ENCODE measurements around the gene ARMC2. TPM values are rescaled to one million over a fixed set of nuclear protein-coding genes. Genes with fewer than 3 reads are reported as not detected.
"Not testable (repeated sequence)": the region's sequence is repeated elsewhere in the genome, so short reads cannot be mapped to it uniquely, and the experiment has no call there.

Gene ARMC2
- total RNA-seq, 1 donor from 2014 or later: 4.7 TPM

GRCh38 chr6:108806665-108807064 lies 41.6 kb upstream of the ARMC2 start:
- H3K36me3 ChIP-seq (ENCODE audit: control insufficient read depth in 3 of 3, insufficient read depth in 3 of 3, low read length in 3 of 3): no peaks in the 10 kb centered on the region
- H3K27ac ChIP-seq (ENCODE audit: low read depth, low read length): no peak overlapping the region
- no peaks in the 10 kb centered on the region for H3K27me3 ChIP-seq (ENCODE audit: control insufficient read depth in 3 of 3, insufficient read depth in 3 of 3, low read length in 3 of 3)
- no peaks in the 10 kb centered on the region for H3K9me3 ChIP-seq (ENCODE audit: control insufficient read depth in 3 of 3, low read length in 3 of 3)
- peaks cover 14 to 22% (median 15%) of the 10 kb centered on the region in 3 donors for H3K4me1 ChIP-seq (ENCODE audit: control insufficient read depth in 3 of 3, insufficient read depth in 3 of 3, low read length in 3 of 3)
- no peak overlapping the region for H3K9ac ChIP-seq (ENCODE audit: low read depth in 1 of 3, low read length in 3 of 3)
- H3K4me3 ChIP-seq (ENCODE audit: low read length in 3 of 3): no peak overlapping the region

GRCh38 chr6:108807928-108808327 lies 40.3 kb upstream of the ARMC2 start:
- Histone ChIP-seq H3K27me3 (ENCODE audit: control insufficient read depth in 3 of 3, insufficient read depth in 3 of 3, low read length in 3 of 3) (no peaks in the 10 kb centered on the region), H3K36me3 (ENCODE audit: control insufficient read depth in 3 of 3, insufficient read depth in 3 of 3, low read length in 3 of 3) (no peaks in the 10 kb centered on the region), H3K9me3 (ENCODE audit: control insufficient read depth in 3 of 3, low read length in 3 of 3) (no peaks in the 10 kb centered on the region), H3K27ac (ENCODE audit: low read depth, low read length) (peak overlapping the region; percentile 2), H3K4me3 (ENCODE audit: low read length in 3 of 3) (no peak overlapping the region), H3K4me1 (ENCODE audit: control insufficient read depth in 3 of 3, insufficient read depth in 3 of 3, low read length in 3 of 3) (peaks cover 13 to 22% (median 14%) of the 10 kb centered on the region in 3 donors), H3K9ac (ENCODE audit: low read depth in 1 of 3, low read length in 3 of 3) (no peak overlapping the region)

- no peak overlapping the region for H3K9ac ChIP-seq (ENCODE audit: low read depth in 1 of 3, low read length in 3 of 3)
- no peaks in the 10 kb centered on the region for H3K27me3 ChIP-seq (ENCODE audit: control insufficient read depth in 3 of 3, insufficient read depth in 3 of 3, low read length in 3 of 3)
- H3K4me1 ChIP-seq (ENCODE audit: control insufficient read depth in 3 of 3, insufficient read depth in 3 of 3, low read length in 3 of 3): peaks cover 13 to 22% (median 14%) of the 10 kb centered on the region in 3 donors
- no peak overlapping the region for H3K4me3 ChIP-seq (ENCODE audit: low read length in 3 of 3)
- no peaks in the 10 kb centered on the region for H3K36me3 ChIP-seq (ENCODE audit: control insufficient read depth in 3 of 3, insufficient read depth in 3 of 3, low read length in 3 of 3)
- H3K9me3 ChIP-seq (ENCODE audit: control insufficient read depth in 3 of 3, low read length in 3 of 3): no peaks in the 10 kb centered on the region
- H3K27ac ChIP-seq (ENCODE audit: low read depth, low read length): no peak overlapping the region
Observed at GRCh38 chr6:108809211-108809610, 39.0 kb upstream of the ARMC2 start.

GRCh38 chr6:108810057-108810643 lies 38.1 kb upstream of the ARMC2 start:
- Histone ChIP-seq H3K27me3 (ENCODE audit: control insufficient read depth in 3 of 3, insufficient read depth in 3 of 3, low read length in 3 of 3) (no peaks in the 10 kb centered on the region), H3K9me3 (ENCODE audit: control insufficient read depth in 3 of 3, low read length in 3 of 3) (no peaks in the 10 kb centered on the region), H3K4me3 (ENCODE audit: low read length in 3 of 3) (no peak overlapping the region), H3K4me1 (ENCODE audit: control insufficient read depth in 3 of 3, insufficient read depth in 3 of 3, low read length in 3 of 3) (peaks cover 13 to 22% (median 14%) of the 10 kb centered on the region in 3 donors), H3K27ac (ENCODE audit: low read depth, low read length) (no peak overlapping the region), H3K36me3 (ENCODE audit: control insufficient read depth in 3 of 3, insufficient read depth in 3 of 3, low read length in 3 of 3) (no peaks in the 10 kb centered on the region), H3K9ac (ENCODE audit: low read depth in 1 of 3, low read length in 3 of 3) (no peak overlapping the region)

- no peak overlapping the region for H3K27ac ChIP-seq (ENCODE audit: low read depth, low read length)
- H3K4me3 ChIP-seq (ENCODE audit: low read length in 3 of 3): no peak overlapping the region
- no peaks in the 10 kb centered on the region for H3K9me3 ChIP-seq (ENCODE audit: control insufficient read depth in 3 of 3, low read length in 3 of 3)
- peaks cover 8 to 13% (median 10%) of the 10 kb centered on the region in 3 donors for H3K4me1 ChIP-seq (ENCODE audit: control insufficient read depth in 3 of 3, insufficient read depth in 3 of 3, low read length in 3 of 3)
- no peaks in the 10 kb centered on the region for H3K36me3 ChIP-seq (ENCODE audit: control insufficient read depth in 3 of 3, insufficient read depth in 3 of 3, low read length in 3 of 3)
- no peak overlapping the region for H3K9ac ChIP-seq (ENCODE audit: low read depth in 1 of 3, low read length in 3 of 3)
- H3K27me3 ChIP-seq (ENCODE audit: control insufficient read depth in 3 of 3, insufficient read depth in 3 of 3, low read length in 3 of 3): no peaks in the 10 kb centered on the region
Observed at GRCh38 chr6:108811490-108811889, 36.7 kb upstream of the ARMC2 start.

GRCh38 chr6:108813218-108813617 lies 35.0 kb upstream of the ARMC2 start:
- not testable (repeated sequence) for H3K27ac ChIP-seq (ENCODE audit: low read depth, low read length); H3K36me3 ChIP-seq (ENCODE audit: control insufficient read depth in 3 of 3, insufficient read depth in 3 of 3, low read length in 3 of 3); H3K9ac ChIP-seq (ENCODE audit: low read depth in 1 of 3, low read length in 3 of 3); H3K27me3 ChIP-seq (ENCODE audit: control insufficient read depth in 3 of 3, insufficient read depth in 3 of 3, low read length in 3 of 3); H3K4me3 ChIP-seq (ENCODE audit: low read length in 3 of 3); H3K4me1 ChIP-seq (ENCODE audit: control insufficient read depth in 3 of 3, insufficient read depth in 3 of 3, low read length in 3 of 3); H3K9me3 ChIP-seq (ENCODE audit: control insufficient read depth in 3 of 3, low read length in 3 of 3)

- not testable (repeated sequence) for H3K27me3 ChIP-seq (ENCODE audit: control insufficient read depth in 3 of 3, insufficient read depth in 3 of 3, low read length in 3 of 3); H3K4me1 ChIP-seq (ENCODE audit: control insufficient read depth in 3 of 3, insufficient read depth in 3 of 3, low read length in 3 of 3); H3K9me3 ChIP-seq (ENCODE audit: control insufficient read depth in 3 of 3, low read length in 3 of 3); H3K36me3 ChIP-seq (ENCODE audit: control insufficient read depth in 3 of 3, insufficient read depth in 3 of 3, low read length in 3 of 3); H3K4me3 ChIP-seq (ENCODE audit: low read length in 3 of 3); H3K9ac ChIP-seq (ENCODE audit: low read depth in 1 of 3, low read length in 3 of 3); H3K27ac ChIP-seq (ENCODE audit: low read depth, low read length)
Observed at GRCh38 chr6:108817276-108817675, 30.9 kb upstream of the ARMC2 start.

- Histone ChIP-seq H3K9me3 (ENCODE audit: control insufficient read depth in 3 of 3, low read length in 3 of 3) (no peaks in the 10 kb centered on the region), H3K27me3 (ENCODE audit: control insufficient read depth in 3 of 3, insufficient read depth in 3 of 3, low read length in 3 of 3) (no peaks in the 10 kb centered on the region), H3K27ac (ENCODE audit: low read depth, low read length) (peak overlapping the region; percentile 17), H3K4me1 (ENCODE audit: control insufficient read depth in 3 of 3, insufficient read depth in 3 of 3, low read length in 3 of 3) (no peaks in the 10 kb centered on the region), H3K9ac (ENCODE audit: low read depth in 1 of 3, low read length in 3 of 3) (no peak overlapping the region), H3K36me3 (ENCODE audit: control insufficient read depth in 3 of 3, insufficient read depth in 3 of 3, low read length in 3 of 3) (no peaks in the 10 kb centered on the region), H3K4me3 (ENCODE audit: low read length in 3 of 3) (no peak overlapping the region)
Observed at GRCh38 chr6:108820006-108820405, 28.2 kb upstream of the ARMC2 start.

GRCh38 chr6:108822401-108822800 lies 25.8 kb upstream of the ARMC2 start:
- H3K27me3 ChIP-seq (ENCODE audit: control insufficient read depth in 3 of 3, insufficient read depth in 3 of 3, low read length in 3 of 3): no peaks in the 10 kb centered on the region
- H3K36me3 ChIP-seq (ENCODE audit: control insufficient read depth in 3 of 3, insufficient read depth in 3 of 3, low read length in 3 of 3): no peaks in the 10 kb centered on the region
- no peak overlapping the region for H3K27ac ChIP-seq (ENCODE audit: low read depth, low read length)
- H3K9ac ChIP-seq (ENCODE audit: low read depth in 1 of 3, low read length in 3 of 3): no peak overlapping the region
- no peak overlapping the region for H3K4me3 ChIP-seq (ENCODE audit: low read length in 3 of 3)
- no peaks in the 10 kb centered on the region for H3K4me1 ChIP-seq (ENCODE audit: control insufficient read depth in 3 of 3, insufficient read depth in 3 of 3, low read length in 3 of 3)
- H3K9me3 ChIP-seq (ENCODE audit: control insufficient read depth in 3 of 3, low read length in 3 of 3): no peaks in the 10 kb centered on the region

- no peaks in the 10 kb centered on the region for H3K36me3 ChIP-seq (ENCODE audit: control insufficient read depth in 3 of 3, insufficient read depth in 3 of 3, low read length in 3 of 3)
- no peaks in the 10 kb centered on the region for H3K27me3 ChIP-seq (ENCODE audit: control insufficient read depth in 3 of 3, insufficient read depth in 3 of 3, low read length in 3 of 3)
- H3K4me1 ChIP-seq (ENCODE audit: control insufficient read depth in 3 of 3, insufficient read depth in 3 of 3, low read length in 3 of 3): no peaks in the 10 kb centered on the region
- H3K9me3 ChIP-seq (ENCODE audit: control insufficient read depth in 3 of 3, low read length in 3 of 3): no peaks in the 10 kb centered on the region
- H3K27ac ChIP-seq (ENCODE audit: low read depth, low read length): no peak overlapping the region
- no peak overlapping the region for H3K9ac ChIP-seq (ENCODE audit: low read depth in 1 of 3, low read length in 3 of 3)
- H3K4me3 ChIP-seq (ENCODE audit: low read length in 3 of 3): no peak overlapping the region
Observed at GRCh38 chr6:108825326-108825725, 22.9 kb upstream of the ARMC2 start.

Measured in skeletal muscle tissue (tissue), 4 donors.